Liver (tissue), 9 donors: Measurements from ENCODE around the gene INPP4B. TPM values are rescaled to one million over a fixed set of nuclear protein-coding genes. Genes with fewer than 3 reads are reported as not detected.

Experiments
- DNase-seq: peaks from one replicate; pipeline ENCODE4 v3.0.0-alpha.2; 2017; ENCODE audit warnings: low spot score
- H3K27ac ChIP-seq, 2 donors: one replicate each; pipeline ENCODE4 v1.7.0; 2013; ENCODE audit warnings: inconsistent platforms in 2 of 2, low read length in 2 of 2, control low read depth in 1 of 2, low read depth in 1 of 2, mild to moderate bottlenecking in 1 of 2
- H3K27me3 ChIP-seq, 4 donors: one replicate each; pipeline versions ENCODE4 v1.6.1 to v1.7.0; 2013; ENCODE audit warnings: low read length in 3 of 4, inconsistent platforms in 1 of 4, mild to moderate bottlenecking in 1 of 4, moderate library complexity in 1 of 4; ENCODE audit not compliant: control insufficient read depth in 4 of 4, insufficient read depth in 4 of 4
- H3K36me3 ChIP-seq, 4 donors: one replicate each; pipeline versions ENCODE4 v1.6.1 to v1.7.0; 2013; ENCODE audit warnings: low read length in 3 of 4, mild to moderate bottlenecking in 3 of 4, low read depth in 1 of 4, moderate library complexity in 1 of 4; ENCODE audit not compliant: control insufficient read depth in 4 of 4, insufficient read depth in 3 of 4
- H3K4me1 ChIP-seq, 4 donors: one replicate each; pipeline versions ENCODE4 v1.6.1 to v1.7.0; 2013; ENCODE audit warnings: low read length in 3 of 4, mild to moderate bottlenecking in 3 of 4, moderate library complexity in 1 of 4; ENCODE audit not compliant: control insufficient read depth in 4 of 4, insufficient read depth in 4 of 4
- H3K4me3 ChIP-seq, 3 donors: one replicate each; pipeline versions ENCODE4 v1.6.1 to v1.7.0; 2013; ENCODE audit warnings: low read length in 3 of 3, control low read depth in 1 of 3, low read depth in 1 of 3, mild to moderate bottlenecking in 1 of 3
- H3K9ac ChIP-seq, 2 donors: one replicate each; pipeline ENCODE4 v1.7.0; 2013; ENCODE audit warnings: low read length in 2 of 2, mild to moderate bottlenecking in 2 of 2, moderate library complexity in 2 of 2, control low read depth in 1 of 2, low read depth in 1 of 2
- H3K9me3 ChIP-seq, 4 donors: one replicate each; pipeline versions ENCODE4 v1.6.1 to v1.7.0; 2013; ENCODE audit warnings: low read length in 3 of 4; ENCODE audit not compliant: control insufficient read depth in 4 of 4
- EGR1 ChIP-seq, 2 donors: IDR thresholded peaks; 2 replicates each; pipeline ENCODE4 v1.6.1; 2016 to 2018; ENCODE audit warnings: antibody characterized with exemption in 2 of 2, low read depth in 2 of 2
- FOXA1 ChIP-seq: IDR thresholded peaks from 2 replicates; pipeline ENCODE4 v1.6.1; 2016; ENCODE audit warnings: antibody characterized with exemption
- FOXA2 ChIP-seq: IDR thresholded peaks from 2 replicates; pipeline ENCODE4 v1.6.1; 2016; ENCODE audit warnings: antibody characterized with exemption
- GABPA ChIP-seq, 2 donors: IDR thresholded peaks in 1 of 2; conservative IDR thresholded peaks in 1 of 2; 2 replicates each; pipeline ENCODE4 v1.6.1; 2016; ENCODE audit warnings: antibody characterized with exemption in 2 of 2, mild to moderate bottlenecking in 1 of 2, moderate library complexity in 1 of 2
- HNF4G ChIP-seq: IDR thresholded peaks from 2 replicates; pipeline ENCODE4 v1.6.1; 2016; ENCODE audit warnings: antibody characterized with exemption
- JUND ChIP-seq, 2 donors: IDR thresholded peaks; 2 replicates each; pipeline ENCODE4 v1.6.1; 2016; ENCODE audit warnings: antibody characterized with exemption in 2 of 2
- NR2F2 ChIP-seq: IDR thresholded peaks from 2 replicates; pipeline ENCODE4 v1.6.1; 2016; ENCODE audit warnings: antibody characterized with exemption
- RAD21 ChIP-seq, 2 donors: IDR thresholded peaks; 2 replicates each; pipeline ENCODE4 v1.6.1; 2016; ENCODE audit warnings: antibody characterized with exemption in 2 of 2, mild to moderate bottlenecking in 2 of 2
- SP1 ChIP-seq: IDR thresholded peaks from 2 replicates; pipeline ENCODE4 v1.6.1; 2018; ENCODE audit warnings: antibody characterized with exemption, mild to moderate bottlenecking
- TAF1 ChIP-seq: conservative IDR thresholded peaks from 2 replicates; pipeline ENCODE4 v1.6.1; 2016; ENCODE audit warnings: antibody characterized with exemption, mild to moderate bottlenecking
- WGBS: extraction: QIAGEN DNeasy Blood & Tissue Kit; methylation state at CpG from one replicate; pipeline ENCODE4 v1.1.7; 2013; 5-methylcytosine and 5-hydroxymethylcytosine counted together
- polyA plus RNA-seq, 2 donors: library from polyadenylated mRNA; stranded (reverse) in 1 of 2; unstranded in 1 of 2; fragments of 200-250 nt in 1 of 2; fragments of >200 nt in 1 of 2; fragmentation: Nextera tagmentation in 1 of 2; extraction: Ambion mirVana in 1 of 2; gene quantifications; one replicate each; pipeline versions ENCODE4 v1.2.1 to v1.2.3, GENCODE V29; 2013 to 2015
- total RNA-seq, 2 donors: library from RNA; depleted of rRNA; stranded (reverse); fragments of >200 nt; gene quantifications; one replicate each; pipeline ENCODE4 v1.2.3, GENCODE V29; 2014
- TF ChIP-seq, protein P1 (sequence below): IDR thresholded peaks from 2 replicates; pipeline ENCODE4 v1.6.1; 2016; ENCODE audit warnings: antibody characterized with exemption
- TF ChIP-seq, protein P2 (sequence below): IDR thresholded peaks from 2 replicates; pipeline ENCODE4 v1.6.1; 2016; ENCODE audit warnings: antibody characterized with exemption, mild to moderate bottlenecking
- TF ChIP-seq, protein P3 (sequence below): IDR thresholded peaks from 2 replicates; pipeline ENCODE4 v1.6.1; 2016; ENCODE audit warnings: antibody characterized with exemption
- TF ChIP-seq, protein P4 (sequence below): IDR thresholded peaks from 2 replicates; pipeline ENCODE4 v1.6.1; 2016; ENCODE audit warnings: antibody characterized with exemption
- TF ChIP-seq, protein P5 (sequence below): fragments of 150-350 bp; IDR thresholded peaks from 2 replicates; pipeline ENCODE4 v1.5.1; 2017; ENCODE audit warnings: improper control_type of control experiment, low read depth, low read length; ENCODE audit not compliant: missing input control
- donor health status: healthy.
- donor health status: healthy.
- donor health status: healthy.
- donor health status: healthy.
- donor health status: healthy.

The INPP4B gene
- total and polyA plus RNA-seq, 4 donors = 0.43 to 2.8 (median 1.6) TPM

DNA sequence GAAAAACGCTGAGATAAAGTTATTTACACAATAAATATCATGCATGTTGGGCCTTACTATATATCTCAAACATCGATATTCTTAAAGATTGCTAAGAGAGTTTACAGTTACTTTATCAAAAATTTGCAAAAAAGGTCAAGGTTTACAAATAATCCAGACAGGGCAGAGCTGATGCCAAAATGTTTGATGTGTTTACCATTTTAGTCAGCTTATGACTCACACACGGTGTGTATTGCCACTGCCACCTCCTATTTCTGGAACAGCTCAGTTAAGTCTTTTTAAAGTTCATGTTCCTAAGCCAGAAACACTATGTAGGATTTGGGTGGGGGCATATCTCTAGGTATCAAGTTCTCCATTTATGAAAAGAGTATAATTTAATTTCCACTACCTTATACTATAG lies 580.6 kb downstream of the INPP4B start:
- WGBS = 50% methylated on average over 3 of the region's 3 CpGs
- H3K4me1 ChIP-seq = no peaks in the 10 kb centered on the region
- no peak overlapping the region for H3K27ac ChIP-seq
- peaks cover 0 to 2% (median 0%) of the 10 kb centered on the region in 4 donors for H3K27me3 ChIP-seq
- H3K4me3 ChIP-seq = no peak overlapping the region
- no peak overlapping the region for H3K9ac ChIP-seq
- H3K36me3 ChIP-seq = no peaks in the 10 kb centered on the region
- DNase-seq = no peak
- no peak for TF ChIP-seq SP1
- peak in 1 of 2 donors; percentile 19 for TF ChIP-seq JUND (IDR thresholded peaks at IDR 0.05)
- no peaks in the 10 kb centered on the region for H3K9me3 ChIP-seq

DNA sequence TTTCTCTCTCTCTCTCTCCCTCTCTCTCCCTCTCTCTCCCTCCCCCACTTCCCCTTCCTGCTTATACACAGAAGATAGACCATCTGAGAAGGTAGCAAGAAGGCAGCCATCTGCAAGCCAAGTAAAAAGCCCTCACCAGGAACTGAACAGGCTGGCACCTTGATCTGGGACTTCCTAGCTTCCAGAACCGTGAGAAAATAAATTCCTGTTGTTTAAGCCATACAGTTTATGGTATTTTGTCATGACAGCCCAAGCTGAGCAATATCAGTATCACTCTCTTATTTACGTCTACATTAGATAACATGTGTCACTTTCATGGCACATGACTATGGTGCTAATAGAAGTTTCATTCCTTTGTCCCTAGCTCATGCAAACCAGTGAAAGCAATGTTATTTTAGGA lies 581.1 kb downstream of the INPP4B start:
- TF ChIP-seq RAD21 (IDR thresholded peaks at IDR 0.05) (no peak), SP1 (no peak), JUND (IDR thresholded peaks at IDR 0.05) (no peak), TAF1 (no peak), HNF4G (no peak), FOXA1 (no peak), FOXA2 (no peak), GABPA (IDR thresholded peaks at IDR 0.05 in 1 of 2, conservative IDR thresholded peaks at IDR 0.05 in 1 of 2) (no peak)
- TF ChIP-seq, protein P1, sequence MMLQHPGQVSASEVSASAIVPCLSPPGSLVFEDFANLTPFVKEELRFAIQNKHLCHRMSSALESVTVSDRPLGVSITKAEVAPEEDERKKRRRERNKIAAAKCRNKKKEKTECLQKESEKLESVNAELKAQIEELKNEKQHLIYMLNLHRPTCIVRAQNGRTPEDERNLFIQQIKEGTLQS = no peak
- TF ChIP-seq, protein P2, sequence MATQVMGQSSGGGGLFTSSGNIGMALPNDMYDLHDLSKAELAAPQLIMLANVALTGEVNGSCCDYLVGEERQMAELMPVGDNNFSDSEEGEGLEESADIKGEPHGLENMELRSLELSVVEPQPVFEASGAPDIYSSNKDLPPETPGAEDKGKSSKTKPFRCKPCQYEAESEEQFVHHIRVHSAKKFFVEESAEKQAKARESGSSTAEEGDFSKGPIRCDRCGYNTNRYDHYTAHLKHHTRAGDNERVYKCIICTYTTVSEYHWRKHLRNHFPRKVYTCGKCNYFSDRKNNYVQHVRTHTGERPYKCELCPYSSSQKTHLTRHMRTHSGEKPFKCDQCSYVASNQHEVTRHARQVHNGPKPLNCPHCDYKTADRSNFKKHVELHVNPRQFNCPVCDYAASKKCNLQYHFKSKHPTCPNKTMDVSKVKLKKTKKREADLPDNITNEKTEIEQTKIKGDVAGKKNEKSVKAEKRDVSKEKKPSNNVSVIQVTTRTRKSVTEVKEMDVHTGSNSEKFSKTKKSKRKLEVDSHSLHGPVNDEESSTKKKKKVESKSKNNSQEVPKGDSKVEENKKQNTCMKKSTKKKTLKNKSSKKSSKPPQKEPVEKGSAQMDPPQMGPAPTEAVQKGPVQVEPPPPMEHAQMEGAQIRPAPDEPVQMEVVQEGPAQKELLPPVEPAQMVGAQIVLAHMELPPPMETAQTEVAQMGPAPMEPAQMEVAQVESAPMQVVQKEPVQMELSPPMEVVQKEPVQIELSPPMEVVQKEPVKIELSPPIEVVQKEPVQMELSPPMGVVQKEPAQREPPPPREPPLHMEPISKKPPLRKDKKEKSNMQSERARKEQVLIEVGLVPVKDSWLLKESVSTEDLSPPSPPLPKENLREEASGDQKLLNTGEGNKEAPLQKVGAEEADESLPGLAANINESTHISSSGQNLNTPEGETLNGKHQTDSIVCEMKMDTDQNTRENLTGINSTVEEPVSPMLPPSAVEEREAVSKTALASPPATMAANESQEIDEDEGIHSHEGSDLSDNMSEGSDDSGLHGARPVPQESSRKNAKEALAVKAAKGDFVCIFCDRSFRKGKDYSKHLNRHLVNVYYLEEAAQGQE = no peak
- TF ChIP-seq, protein P3, sequence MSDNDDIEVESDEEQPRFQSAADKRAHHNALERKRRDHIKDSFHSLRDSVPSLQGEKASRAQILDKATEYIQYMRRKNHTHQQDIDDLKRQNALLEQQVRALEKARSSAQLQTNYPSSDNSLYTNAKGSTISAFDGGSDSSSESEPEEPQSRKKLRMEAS = no peak
- TF ChIP-seq, protein P4, sequence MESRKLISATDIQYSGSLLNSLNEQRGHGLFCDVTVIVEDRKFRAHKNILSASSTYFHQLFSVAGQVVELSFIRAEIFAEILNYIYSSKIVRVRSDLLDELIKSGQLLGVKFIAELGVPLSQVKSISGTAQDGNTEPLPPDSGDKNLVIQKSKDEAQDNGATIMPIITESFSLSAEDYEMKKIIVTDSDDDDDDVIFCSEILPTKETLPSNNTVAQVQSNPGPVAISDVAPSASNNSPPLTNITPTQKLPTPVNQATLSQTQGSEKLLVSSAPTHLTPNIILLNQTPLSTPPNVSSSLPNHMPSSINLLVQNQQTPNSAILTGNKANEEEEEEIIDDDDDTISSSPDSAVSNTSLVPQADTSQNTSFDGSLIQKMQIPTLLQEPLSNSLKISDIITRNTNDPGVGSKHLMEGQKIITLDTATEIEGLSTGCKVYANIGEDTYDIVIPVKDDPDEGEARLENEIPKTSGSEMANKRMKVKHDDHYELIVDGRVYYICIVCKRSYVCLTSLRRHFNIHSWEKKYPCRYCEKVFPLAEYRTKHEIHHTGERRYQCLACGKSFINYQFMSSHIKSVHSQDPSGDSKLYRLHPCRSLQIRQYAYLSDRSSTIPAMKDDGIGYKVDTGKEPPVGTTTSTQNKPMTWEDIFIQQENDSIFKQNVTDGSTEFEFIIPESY = no peak
- no peak for DNase-seq
- Histone ChIP-seq H3K36me3 (no peaks in the 10 kb centered on the region), H3K9me3 (no peaks in the 10 kb centered on the region), H3K27me3 (peaks cover 0 to 2% (median 0%) of the 10 kb centered on the region in 4 donors), H3K27ac (no peak overlapping the region), H3K4me3 (no peak overlapping the region), H3K9ac (no peak overlapping the region), H3K4me1 (no peaks in the 10 kb centered on the region)
- WGBS = 71% methylated on average over 2 of the region's 2 CpGs

DNA sequence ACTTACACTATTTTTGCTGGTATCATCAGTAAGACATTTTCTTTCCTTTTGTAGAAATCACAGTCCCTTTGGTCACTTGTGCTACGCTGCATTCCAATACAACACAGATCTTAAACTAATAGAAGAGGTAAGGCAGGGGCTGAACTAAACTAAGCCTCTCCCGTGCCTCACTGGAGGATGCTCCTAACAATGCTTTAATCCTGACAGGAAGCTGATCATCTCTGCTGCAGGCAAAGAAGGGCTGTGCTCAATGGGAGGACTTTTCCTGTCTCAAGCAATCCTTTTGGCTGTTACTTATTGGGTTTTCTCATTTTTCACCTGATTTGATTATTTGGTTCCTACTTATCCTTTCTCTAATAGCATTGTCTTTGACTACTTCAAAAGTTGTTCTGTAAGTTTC lies 583.1 kb downstream of the INPP4B start:
- no peak overlapping the region for H3K4me3 ChIP-seq
- 62% methylated on average over 2 of the region's 2 CpGs for WGBS
- no peaks in the 10 kb centered on the region for H3K4me1 ChIP-seq
- peaks cover 0 to 2% (median 0%) of the 10 kb centered on the region in 4 donors for H3K27me3 ChIP-seq
- no peak for DNase-seq
- H3K9me3 ChIP-seq = no peaks in the 10 kb centered on the region
- TF ChIP-seq, protein P5, sequence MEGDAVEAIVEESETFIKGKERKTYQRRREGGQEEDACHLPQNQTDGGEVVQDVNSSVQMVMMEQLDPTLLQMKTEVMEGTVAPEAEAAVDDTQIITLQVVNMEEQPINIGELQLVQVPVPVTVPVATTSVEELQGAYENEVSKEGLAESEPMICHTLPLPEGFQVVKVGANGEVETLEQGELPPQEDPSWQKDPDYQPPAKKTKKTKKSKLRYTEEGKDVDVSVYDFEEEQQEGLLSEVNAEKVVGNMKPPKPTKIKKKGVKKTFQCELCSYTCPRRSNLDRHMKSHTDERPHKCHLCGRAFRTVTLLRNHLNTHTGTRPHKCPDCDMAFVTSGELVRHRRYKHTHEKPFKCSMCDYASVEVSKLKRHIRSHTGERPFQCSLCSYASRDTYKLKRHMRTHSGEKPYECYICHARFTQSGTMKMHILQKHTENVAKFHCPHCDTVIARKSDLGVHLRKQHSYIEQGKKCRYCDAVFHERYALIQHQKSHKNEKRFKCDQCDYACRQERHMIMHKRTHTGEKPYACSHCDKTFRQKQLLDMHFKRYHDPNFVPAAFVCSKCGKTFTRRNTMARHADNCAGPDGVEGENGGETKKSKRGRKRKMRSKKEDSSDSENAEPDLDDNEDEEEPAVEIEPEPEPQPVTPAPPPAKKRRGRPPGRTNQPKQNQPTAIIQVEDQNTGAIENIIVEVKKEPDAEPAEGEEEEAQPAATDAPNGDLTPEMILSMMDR = no peak
- TF ChIP-seq NR2F2 (no peak), GABPA (IDR thresholded peaks at IDR 0.05 in 1 of 2, conservative IDR thresholded peaks at IDR 0.05 in 1 of 2) (no peak), EGR1 (IDR thresholded peaks at IDR 0.05; ENCODE audit: low read depth in 2 of 2) (no peak), TAF1 (no peak)
- TF ChIP-seq, protein P4 = no peak
- no peak overlapping the region for H3K27ac ChIP-seq
- H3K9ac ChIP-seq = no peak overlapping the region
- H3K36me3 ChIP-seq = no peaks in the 10 kb centered on the region
